NCI-H748 treated with DMSO at 0.1 percent for 48 hours (cell line): Measurements from ENCODE around the gene BRD8.
"Not testable (repeated sequence)": the region's sequence is repeated elsewhere in the genome, so short reads cannot be mapped to it uniquely, and the experiment has no call there.

Experiments
- DNase-seq: peaks from one replicate; lab custom pipeline; 2025; lab: John Stamatoyannopoulos, UW

The BRD8 gene

DNA sequence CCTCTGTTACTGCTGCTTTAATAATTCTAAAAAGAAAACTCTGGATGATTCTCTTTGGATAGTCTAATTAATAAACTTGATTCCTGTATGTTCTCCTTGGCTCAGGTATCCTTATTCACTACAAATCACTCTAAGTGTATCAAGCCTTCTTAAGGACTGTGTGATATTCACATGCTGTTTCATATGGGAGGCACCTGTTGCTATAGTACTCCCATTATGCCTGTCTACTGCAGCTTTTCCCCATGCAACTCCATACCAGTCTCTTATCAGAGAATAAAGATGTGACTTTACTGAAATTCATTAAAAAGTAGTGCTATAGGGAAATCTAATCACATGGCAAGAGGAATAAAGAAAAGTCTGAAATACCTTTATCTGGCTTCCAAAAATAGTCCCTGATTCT, 14.7 kb downstream of the BRD8 start:
- DNase-seq = no peak

DNA sequence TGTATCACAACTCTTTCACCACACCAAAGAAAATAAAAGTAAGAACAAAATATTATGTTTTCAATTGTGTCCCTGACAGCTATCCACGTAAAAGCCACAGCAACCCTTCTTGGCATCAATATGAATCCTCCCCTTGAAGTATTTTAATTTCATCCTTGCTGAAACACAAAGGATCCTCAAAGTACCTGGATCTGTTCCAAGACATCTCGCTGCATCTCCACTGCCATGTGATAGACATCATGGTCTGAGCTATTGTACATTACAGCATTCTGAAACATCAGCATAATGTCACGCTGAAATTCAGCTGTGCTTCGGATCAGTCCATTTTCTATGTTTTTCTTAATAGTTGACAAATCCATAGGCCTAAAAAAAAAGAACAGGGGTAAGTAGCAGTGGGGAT, 17.7 kb downstream of the BRD8 start:
- DNase-seq = no peak

DNA sequence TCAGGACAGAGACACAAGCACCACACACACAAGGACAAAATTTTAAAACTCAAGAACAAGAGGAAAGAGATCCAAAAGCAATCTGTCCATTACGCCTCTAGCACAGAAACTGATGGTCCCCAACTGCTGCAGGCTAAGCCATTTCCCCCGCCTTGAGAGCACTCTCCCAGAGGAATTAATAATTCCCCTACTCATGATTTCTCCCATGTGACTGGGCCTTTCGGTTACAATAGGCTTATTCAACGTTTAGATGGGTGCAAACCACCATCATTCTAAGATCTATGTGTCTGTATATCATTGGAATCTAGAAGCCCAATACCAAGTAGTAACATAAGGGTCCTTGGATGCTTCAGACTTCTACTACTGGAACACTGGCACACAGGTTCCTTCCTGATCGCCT, 18.8 kb downstream of the BRD8 start:
- DNase-seq = no peak

DNA sequence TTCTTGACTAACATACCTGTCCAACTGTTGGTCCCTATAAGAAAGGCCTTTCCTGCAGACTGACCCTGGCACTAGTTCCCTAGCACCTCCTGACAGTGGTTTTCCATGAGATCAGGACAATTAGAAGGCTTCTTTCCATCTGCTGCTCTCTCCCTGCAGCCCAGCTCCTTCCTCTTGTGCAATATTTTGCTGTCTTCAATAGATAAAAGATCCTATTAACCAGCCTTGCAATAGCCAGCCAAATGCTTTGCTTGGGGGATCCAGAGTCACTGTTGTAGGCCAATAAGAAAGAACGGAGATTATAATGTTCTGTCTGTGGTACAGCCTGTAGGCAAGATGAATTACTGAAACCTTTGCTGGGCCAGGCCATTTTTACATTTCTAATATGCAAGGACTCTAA, 20.8 kb downstream of the BRD8 start:
- no peak for DNase-seq

DNA sequence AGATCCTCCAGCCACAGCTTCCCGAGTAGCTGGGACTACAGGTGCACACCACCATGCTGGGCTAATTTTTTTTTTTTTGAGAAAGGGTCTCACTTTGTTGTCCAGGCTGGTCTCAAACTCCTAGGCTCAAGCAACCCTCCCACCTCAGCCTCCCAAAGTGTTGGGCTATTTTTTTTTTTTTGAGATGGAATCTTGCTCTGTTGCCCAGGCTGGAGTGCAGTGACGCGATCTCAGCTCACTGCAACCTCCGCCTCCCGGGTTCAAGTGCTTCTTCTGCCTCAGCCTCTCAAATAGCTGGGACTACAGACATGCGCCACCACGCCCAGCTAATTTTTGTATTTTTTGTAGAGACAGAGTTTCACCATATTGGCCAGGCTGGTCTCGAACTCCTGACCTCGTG, 22.5 kb downstream of the BRD8 start:
- not testable (repeated sequence) for DNase-seq

DNA sequence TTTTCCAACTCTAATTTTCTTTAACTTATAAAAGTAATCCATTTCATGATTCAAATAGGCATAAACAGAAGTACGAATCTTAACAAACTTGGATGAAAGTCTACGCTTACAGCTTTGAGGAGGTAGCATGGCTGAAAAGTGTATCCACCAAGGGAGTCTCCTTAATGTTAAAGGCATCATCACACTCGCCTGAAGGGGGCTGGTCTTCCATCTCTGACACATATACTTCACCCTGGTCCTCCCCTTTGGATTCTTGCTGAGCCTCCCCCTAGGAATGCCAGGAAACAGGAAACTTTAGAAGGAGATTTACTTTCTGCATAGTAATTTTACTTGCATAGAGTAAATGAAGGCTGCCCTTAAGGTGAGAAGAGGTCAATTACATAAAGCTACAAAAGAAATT, 28.9 kb downstream of the BRD8 start:
- no peak for DNase-seq

DNA sequence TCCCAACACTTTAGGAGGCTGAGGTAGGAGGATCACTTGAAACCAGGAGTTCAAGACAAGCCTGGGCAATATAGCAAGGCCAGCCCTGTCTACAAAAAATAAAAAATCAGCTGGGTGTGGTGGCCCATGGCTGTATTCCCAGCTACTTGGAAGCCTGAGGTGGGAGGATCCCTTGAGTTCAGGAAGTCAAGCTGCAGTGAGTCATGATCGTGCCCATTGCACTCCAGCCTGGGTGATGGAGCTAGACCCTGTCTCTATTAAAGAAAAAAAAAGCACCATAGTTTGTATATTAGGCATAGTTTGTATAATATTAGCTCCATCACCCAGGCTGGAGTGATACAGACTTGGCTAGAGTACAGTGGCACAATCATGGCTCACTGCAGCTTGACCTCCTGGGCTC, 29.6 kb downstream of the BRD8 start:
- no peak for DNase-seq

DNA sequence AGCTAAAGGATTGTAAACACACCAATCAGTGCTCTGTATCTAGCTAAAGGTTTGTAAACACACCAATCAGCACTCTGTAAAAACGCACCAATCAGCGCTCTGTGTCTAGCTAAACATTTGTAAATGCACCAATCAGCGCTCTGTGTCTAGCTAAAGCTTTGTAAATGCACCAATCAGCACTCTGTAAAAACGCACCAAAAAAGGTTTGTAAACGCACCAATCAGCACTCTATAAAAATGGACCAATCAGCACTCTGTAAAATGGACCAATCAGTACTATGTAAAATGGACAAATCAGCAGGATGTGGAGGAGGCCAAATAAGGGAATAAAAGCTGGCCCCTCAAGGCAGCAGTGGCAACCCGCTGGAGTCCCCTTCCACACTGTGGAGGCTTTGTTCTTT, 34.9 kb downstream of the BRD8 start:
- not testable (repeated sequence) for DNase-seq

DNA sequence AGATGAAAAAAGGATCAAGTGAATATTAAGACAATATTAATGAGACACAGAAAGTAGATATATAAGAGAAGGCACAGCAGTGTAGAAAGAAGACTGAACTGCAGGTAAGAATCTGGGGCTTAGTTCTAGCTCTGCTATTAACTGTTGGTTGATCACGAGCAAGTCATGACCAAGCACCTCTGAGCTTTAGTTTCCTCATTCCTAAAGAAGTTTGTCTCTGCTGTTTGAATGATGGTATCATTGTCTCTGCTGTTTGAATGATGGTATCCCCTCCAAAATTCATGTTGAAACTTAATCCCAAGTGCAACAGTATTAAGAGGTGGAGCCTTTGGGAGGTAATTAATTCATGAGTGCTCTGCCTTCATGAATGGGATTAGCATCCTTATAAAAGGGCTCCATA, 36.7 kb downstream of the BRD8 start:
- DNase-seq = no peak

DNA sequence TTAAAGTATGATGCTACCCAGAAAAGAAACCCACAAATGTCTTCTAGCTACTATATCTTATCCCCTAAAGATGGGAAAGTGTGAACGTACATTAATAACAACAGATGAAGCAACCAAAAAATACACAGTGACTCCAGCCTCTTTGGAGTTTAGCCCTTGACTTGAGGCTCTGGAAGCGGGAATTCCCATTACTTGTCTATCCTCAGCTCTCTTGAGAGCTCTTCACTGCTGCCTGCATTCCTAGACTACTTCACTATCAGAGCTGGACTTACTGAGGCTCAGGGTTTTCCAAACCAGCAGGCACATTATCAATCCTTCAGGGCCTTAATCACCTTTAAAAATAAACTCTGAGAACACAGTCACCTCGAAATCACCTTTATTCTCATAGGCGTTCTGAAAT, 38.2 kb downstream of the BRD8 start:
- DNase-seq = no peak

DNA sequence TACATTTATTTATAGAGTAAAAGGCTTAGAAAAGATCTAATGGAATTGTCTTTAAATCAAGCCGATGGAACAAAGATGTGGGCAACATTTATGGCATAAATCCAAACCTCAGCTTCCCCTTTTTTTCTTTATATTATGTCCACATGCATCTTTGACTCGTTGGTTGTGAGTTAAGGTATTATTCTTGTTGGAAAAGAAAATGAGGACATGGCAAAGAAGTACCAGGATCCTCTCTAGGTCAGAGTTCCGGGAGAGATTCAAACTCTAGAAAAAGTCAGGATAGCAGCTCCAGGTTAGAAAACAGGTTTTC, 38.7 kb downstream of the BRD8 start:
- DNase-seq = no peak

DNA sequence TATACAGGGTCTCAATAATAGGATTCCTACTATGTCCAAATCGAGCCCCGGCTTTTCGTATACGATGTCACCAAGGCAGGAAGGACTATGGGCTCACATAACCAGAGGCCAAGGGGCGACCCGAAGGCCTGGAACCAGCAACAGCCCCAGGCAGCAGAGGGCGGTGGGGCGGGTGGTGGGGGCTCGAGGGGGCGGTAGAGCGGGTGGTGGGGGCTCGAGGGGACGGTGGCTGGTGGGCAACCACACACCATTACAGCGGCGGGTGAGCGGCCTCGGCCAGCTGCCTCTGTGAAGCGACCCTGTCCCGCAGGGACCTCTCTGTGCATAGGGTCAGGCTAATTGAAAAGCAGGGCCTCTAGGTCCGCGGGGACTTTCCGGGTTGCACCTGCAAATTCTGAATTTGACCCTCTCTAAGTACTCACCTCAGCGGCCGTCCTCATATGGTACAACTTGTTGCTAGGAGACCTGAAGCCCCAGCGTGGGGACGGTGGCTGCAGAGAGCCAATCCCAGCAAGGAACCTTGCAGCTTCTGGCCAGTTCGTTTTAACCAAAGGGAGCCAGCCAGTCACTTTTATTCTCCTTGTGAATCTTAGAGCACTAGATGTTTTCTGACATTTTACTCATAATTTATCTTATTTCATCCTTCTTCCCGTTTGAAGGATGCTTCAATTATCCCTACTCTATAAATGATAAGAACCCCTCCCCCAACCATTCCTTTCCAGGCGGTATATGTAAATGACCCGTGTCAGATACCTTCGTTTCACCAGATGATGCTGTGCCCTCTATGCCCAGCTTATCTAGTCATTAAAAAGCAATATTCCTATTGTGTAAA, 39.3 kb downstream of the BRD8 start, which contains the start of gene NME5:
TSS of gene NME5 (minus strand) at position 480 of the 832 bp plus-strand sequence. CDS start 648 bp downstream, outside the sequence.
- peak; percentile 66 for DNase-seq

DNA sequence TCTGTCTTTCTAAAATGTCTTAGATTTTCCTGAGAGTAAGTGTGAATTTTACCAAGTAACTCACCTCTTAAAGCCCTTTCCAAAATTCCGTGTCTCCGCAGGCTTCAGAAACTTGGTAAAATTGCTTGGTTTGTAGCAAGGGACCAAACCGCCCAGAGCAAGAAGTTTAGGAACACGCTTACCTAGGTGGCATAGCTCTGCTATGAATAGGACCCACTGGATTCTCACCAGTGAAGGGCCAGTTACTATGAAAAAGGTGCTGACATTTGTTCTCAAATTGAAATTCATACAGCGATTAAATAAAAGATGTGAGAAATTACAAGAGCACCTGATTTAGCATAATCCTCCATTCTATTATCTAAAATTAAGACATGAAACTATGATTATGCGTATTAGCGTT, 45.9 kb downstream of the BRD8 start:
- DNase-seq = no peak

DNA sequence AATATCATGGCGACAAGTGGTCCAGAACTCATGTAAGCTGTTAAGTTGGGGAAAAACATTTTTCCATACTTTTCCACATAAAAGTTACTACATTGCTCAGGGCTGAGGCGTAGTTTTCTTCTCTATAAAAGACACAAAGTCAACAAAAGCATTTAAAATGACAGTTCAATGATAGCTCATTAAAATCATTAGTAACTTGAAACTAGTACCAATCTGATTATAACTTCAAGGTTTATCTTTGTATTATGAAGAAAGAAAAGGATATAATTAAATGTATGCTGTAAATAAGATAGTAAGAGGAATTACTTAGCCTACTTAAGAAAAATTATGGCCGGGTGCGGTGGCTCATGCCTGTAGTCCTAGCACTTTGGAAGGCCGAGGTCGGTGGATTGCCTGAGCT, 49.1 kb downstream of the BRD8 start:
- no peak for DNase-seq

DNA sequence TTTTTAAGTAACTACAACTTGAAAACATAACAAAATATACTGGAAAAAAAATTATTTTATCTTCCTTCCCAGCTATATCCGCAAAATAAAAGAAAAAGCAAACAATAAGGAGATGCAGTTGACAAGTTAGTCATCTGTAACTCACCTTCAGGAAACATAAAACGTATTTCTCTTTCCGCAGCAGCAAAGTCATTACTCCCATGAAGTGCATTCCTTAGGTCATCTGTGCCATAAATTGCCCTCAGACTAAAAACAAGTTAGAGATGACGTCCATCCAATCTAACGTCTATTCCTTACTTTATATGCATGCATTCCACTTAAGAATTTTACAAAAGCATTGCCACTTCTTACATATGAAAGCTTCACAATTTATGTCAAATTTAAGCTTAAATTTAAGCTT, 50.1 kb downstream of the BRD8 start:
- no peak for DNase-seq

DNA sequence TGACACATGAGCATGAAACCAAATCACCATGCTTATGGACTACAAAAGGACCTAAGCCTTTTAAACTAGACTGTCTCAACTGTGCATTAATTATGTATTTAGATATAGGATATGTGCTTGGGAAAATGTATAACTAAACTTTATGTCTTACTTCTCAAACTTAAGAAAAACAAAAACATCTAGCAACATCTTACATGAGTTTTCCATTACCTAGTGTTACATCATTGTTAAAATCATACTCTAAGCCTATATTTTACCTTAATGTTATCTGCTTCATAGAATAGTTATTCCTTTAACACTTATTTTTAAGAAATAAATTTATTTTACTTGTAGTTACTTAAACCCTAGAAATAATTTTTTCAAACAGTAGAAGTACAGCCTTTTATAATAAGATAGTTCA, 63.2 kb downstream of the BRD8 start:
- no peak for DNase-seq

DNA sequence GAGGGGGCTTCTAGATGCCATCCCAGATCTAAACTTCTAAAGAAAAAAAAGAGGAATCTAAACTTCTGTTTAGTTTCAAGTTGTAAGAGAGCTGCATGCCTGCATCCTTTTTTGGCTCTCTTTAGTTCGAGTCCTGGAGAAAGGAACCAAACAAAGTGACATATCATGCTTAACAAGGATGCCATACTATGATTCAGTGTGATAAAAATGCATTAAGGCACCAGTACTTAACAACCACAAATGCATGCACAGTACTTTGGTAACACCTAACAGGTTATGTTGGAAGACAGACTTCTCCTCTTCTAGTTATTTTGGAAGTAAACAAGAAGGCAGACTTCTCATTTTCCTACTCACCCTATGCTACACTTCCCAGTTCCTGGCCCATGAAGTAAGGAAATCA, 66.5 kb downstream of the BRD8 start:
- no peak for DNase-seq

DNA sequence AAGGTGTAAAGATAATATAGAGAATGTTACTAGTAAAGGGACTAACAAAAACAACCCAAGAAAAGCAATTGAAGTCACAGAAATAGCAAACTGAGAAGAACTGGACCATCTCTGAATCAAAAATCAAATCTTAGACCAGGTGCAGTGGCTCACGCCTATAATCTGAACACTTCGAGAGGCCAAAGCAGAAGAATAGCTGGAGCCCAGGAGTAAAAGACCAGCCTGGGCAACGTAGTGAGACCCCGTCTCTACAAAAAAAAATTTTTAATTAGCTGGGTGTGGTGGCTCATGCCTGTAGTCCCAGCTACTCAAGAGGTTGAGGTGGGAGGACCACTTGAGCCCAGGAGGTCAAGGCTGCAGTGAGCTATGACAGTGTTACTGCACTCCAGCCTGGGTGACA, 67.2 kb downstream of the BRD8 start:
- DNase-seq = no peak

DNA sequence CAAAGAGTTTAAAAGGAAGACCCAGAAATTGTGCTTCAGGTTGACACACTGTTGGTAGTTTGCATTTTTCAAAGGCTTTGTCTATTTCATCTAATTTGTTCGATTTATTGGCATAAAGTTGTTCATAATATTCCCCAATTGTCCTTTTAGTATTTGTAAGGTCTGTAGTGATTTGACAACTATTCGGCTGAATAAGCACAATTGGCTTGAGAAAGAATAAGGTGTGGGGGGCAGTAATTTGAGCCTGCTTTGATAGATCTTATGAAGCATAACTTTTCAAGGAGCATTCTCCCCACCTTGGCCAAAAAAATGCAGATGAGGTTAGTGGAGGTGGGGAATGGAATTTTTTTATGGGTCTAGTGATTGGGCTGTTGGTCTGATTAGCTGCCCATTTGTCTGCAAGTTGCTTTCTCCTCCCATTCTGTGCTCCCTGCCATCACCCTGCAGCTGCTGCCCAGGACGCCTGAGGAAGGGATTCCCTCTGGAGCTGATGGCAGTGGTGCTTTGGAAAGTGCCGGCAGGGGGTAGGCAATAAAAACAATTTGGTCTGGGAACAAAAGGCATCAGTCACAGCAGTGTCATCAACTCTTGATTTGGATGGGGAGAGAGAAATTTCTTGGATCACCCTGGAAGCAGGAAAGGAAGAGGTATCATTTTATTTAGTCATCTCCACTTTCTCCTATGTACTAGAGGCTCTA, 68.0 kb downstream of the BRD8 start:
- DNase-seq = no peak

DNA sequence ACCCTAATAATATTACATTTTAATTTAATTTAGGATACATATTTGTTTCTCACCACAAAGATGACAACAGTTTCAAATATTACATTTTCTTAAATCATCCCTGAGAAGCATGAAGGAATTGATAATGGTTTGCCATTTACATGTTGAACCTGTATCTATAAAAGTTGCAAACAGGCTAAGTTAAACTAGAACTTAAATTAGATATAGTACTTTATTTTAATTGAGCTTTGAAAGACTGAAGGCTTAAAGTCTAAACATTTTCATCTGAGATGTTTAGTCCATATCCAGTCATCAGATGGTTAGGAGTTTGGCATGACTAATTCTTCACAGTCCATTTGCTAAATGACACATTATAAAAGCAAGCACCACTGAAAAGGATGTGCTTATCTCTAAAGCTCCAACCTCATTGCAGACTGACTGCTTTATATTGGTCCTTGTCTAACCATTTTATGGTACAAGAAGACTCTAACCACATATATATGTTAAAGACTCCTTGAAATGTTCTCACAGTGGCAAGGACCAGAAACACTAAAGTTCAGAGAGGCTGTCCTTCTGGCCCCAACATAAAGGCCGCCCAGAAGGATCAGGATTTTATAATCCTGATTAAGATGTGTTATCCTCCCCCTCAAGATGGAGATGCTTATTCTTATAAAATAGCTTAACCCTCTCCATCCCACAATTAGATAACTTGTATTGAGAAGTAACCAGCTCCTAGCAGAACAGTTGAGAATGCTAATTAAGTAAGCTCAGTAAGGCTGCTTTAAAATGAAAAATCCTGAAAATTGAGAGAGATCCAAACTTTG, 68.8 kb downstream of the BRD8 start:
- no peak for DNase-seq

DNA sequence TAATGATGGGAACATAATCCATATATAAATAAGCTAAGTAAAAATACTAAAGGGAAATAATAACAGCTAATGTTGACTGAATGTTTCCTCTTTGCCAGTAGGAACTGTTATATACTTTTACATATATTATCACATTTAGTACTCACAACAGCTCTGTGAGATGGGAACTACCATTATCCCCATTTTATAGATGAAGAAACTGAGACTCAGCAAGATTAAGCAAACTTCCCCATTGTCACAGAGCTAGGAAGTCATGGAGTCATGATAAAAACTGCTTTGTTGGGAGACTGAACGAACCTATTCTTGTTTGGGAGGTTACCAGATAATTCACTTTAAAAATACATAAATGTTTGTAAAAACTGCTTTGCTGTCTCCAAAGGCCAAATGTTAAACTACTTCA, 71.2 kb downstream of the BRD8 start:
- DNase-seq = no peak

DNA sequence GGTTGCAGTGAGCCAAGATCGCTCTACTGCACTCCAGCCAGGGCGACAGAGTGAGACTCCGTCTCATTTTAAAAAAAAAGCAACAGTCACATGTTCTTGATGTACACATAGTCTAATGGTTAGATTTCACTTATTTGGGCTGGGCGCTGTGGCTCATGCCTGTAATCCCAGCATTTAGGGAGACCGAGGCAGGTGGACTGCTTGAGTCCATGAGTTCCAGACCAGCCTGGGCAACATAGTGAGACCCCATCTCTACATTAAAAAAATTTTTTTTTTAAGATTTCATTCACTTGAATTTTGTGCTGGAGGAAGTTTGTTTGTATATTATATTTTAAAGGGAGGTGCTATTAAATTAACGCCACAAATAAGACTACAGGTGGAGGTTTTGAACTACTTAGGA, 72.7 kb downstream of the BRD8 start:
- DNase-seq = no peak

DNA sequence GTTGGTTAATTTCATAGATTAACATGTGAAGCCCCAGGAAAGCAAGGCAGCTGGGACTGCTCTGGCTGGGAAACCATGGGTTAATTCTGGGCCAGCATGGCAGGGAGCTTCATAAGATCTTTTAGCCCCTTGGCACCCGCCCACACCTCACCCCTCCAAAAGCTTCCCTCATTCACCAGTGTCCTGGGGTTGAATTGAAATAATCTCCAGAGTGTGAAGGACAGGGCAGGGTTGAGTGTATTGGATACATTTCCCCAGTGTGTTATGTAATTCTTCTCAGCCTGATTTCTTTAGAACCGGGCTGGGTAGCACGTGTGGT, 75.2 kb downstream of the BRD8 start:
- DNase-seq = no peak
